Stimulated activated CD4-positive, alpha-beta T cell treated with anti-CD3 and anti-CD28 coated beads, TNF-alpha, amount 100 ng/mL, for 4 hours (primary cell): ENCODE measurements around the gene ZNF687.
"Not testable (repeated sequence)": the region's sequence is repeated elsewhere in the genome, so short reads cannot be mapped to it uniquely, and the experiment has no call there.

Experiments
- DNase-seq, 3 experiments: peaks; one replicate each; pipeline ENCODE4 v3.0.0-alpha.2; 2020; ENCODE audit warnings: low read depth in 3 of 3

The ZNF687 gene

GRCh38 chr1:151281969-151282882 is at the start of gene ZNF687:
Gene ZNF687, plus strand, starts transcription at chr1:151282299. Its CDS starts 3,993 bp downstream, at chr1:151286292.
- peak; percentile 92 to 95 (median 94) for DNase-seq

GRCh38 chr1:151235235-151235634 is 46.9 kb upstream of the ZNF687 start:
- DNase-seq: no peak

GRCh38 chr1:151237678-151238466 is 44.2 kb upstream of the ZNF687 start:
- no peak for DNase-seq

- no peak for DNase-seq
Measured at GRCh38 chr1:151238467-151238739, 43.7 kb upstream of the ZNF687 start.

- DNase-seq: no peak
Measured at GRCh38 chr1:151242442-151242841, 39.7 kb upstream of the ZNF687 start.

- DNase-seq: no peak
Measured at GRCh38 chr1:151243683-151244216, 38.3 kb upstream of the ZNF687 start.

- DNase-seq: no peak
Measured at GRCh38 chr1:151246786-151247185, 35.3 kb upstream of the ZNF687 start.

GRCh38 chr1:151251656-151252470 is 30.2 kb upstream of the ZNF687 start:
- DNase-seq: peak in 2 of 3 experiments; percentile 26 to 53

- DNase-seq: peak; percentile 71 to 86 (median 86)
Measured at GRCh38 chr1:151254217-151255213, 27.6 kb upstream of the ZNF687 start, which contains the start of gene PSMD4. Gene PSMD4, plus strand, starts transcription at chr1:151254734. Its CDS starts 49 bp downstream, at chr1:151254783.

GRCh38 chr1:151255381-151255780 is 26.7 kb upstream of the ZNF687 start:
- no peak for DNase-seq

GRCh38 chr1:151259351-151259750 is 22.7 kb upstream of the ZNF687 start:
- no peak for DNase-seq

GRCh38 chr1:151265446-151266236 is 16.5 kb upstream of the ZNF687 start:
- DNase-seq: no peak

- no peak for DNase-seq
Measured at GRCh38 chr1:151266315-151266714, 15.8 kb upstream of the ZNF687 start.

- no peak for DNase-seq
Measured at GRCh38 chr1:151266821-151267220, 15.3 kb upstream of the ZNF687 start.

- no peak for DNase-seq
Measured at GRCh38 chr1:151267760-151268159, 14.3 kb upstream of the ZNF687 start.

- no peak for DNase-seq
Measured at GRCh38 chr1:151273924-151274466, 8.1 kb upstream of the ZNF687 start.

- not testable (repeated sequence) for DNase-seq
Measured at GRCh38 chr1:151275341-151275740, 6.8 kb upstream of the ZNF687 start.

- DNase-seq: no peak
Measured at GRCh38 chr1:151277249-151277648, 4.8 kb upstream of the ZNF687 start.
